Stimulated activated CD4-positive, alpha-beta T cell treated with anti-CD3 and anti-CD28 coated beads, Interleukin-1b, Interleukin-23, amount 100 ng/mL, for 24 hours (primary cell): Measurements from ENCODE around the gene PAPPA.

Experiments
- DNase-seq, 4 experiments: peaks; one replicate each; pipeline ENCODE4 v3.0.0-alpha.2; 2020; ENCODE audit warnings: low read depth in 4 of 4, low spot score in 1 of 4

PAPPA gene

GRCh38 chr9:116153765-116154333, at the start of gene PAPPA:
PAPPA (plus strand) TSS chr9:116153791; CDS start chr9:116154173, 382 bp downstream.
- no peak for DNase-seq

GRCh38 chr9:116103976-116104820, 49.4 kb upstream of the PAPPA start:
- DNase-seq, result no peak

GRCh38 chr9:116112236-116112635, 41.4 kb upstream of the PAPPA start:
- DNase-seq, result no peak

GRCh38 chr9:116115761-116116353, 37.7 kb upstream of the PAPPA start:
- DNase-seq, result no peak

- DNase-seq, result no peak
Observed at GRCh38 chr9:116116393-116116792, 37.2 kb upstream of the PAPPA start.

GRCh38 chr9:116123171-116123570, 30.4 kb upstream of the PAPPA start:
- no peak for DNase-seq

- no peak for DNase-seq
Observed at GRCh38 chr9:116124472-116125040, 29.0 kb upstream of the PAPPA start.

- DNase-seq, result no peak
Observed at GRCh38 chr9:116133163-116133562, 20.4 kb upstream of the PAPPA start.

- DNase-seq, result no peak
Observed at GRCh38 chr9:116134975-116135374, 18.6 kb upstream of the PAPPA start.

GRCh38 chr9:116137010-116137409, 16.6 kb upstream of the PAPPA start:
- DNase-seq, result no peak

GRCh38 chr9:116137581-116137980, 16.0 kb upstream of the PAPPA start:
- DNase-seq, result no peak

GRCh38 chr9:116141864-116142561, 11.6 kb upstream of the PAPPA start:
- DNase-seq, result no peak

- no peak for DNase-seq
Observed at GRCh38 chr9:116142706-116143492, 10.7 kb upstream of the PAPPA start.

- DNase-seq, result no peak
Observed at GRCh38 chr9:116144038-116144437, 9.6 kb upstream of the PAPPA start.

- no peak for DNase-seq
Observed at GRCh38 chr9:116144555-116144954, 9.0 kb upstream of the PAPPA start.

GRCh38 chr9:116145036-116145435, 8.6 kb upstream of the PAPPA start:
- DNase-seq, result no peak

- DNase-seq, result no peak
Observed at GRCh38 chr9:116147821-116148220, 5.8 kb upstream of the PAPPA start.

- DNase-seq, result no peak
Observed at GRCh38 chr9:116149844-116150243, 3.7 kb upstream of the PAPPA start.

- DNase-seq, result no peak
Observed at GRCh38 chr9:116151199-116151598, 2.4 kb upstream of the PAPPA start.

- DNase-seq, result no peak
Observed at GRCh38 chr9:116151966-116152381, 1.6 kb upstream of the PAPPA start.

GRCh38 chr9:116152390-116152789, 1.2 kb upstream of the PAPPA start:
- DNase-seq, result no peak
